ENCODE measurements around the gene LRMDA. TPM values are rescaled to one million over a fixed set of nuclear protein-coding genes. Genes with fewer than 3 reads are reported as not detected.
A peak's percentile ranks its signal among the peaks of the same experiment; 100 is the strongest.

Gene LRMDA
- total and polyA plus RNA-seq, 2 of the 13 experiments (the other 11 are each of a cell fraction or from before 2014, with no cell fraction given) = 13.4 to 22.0 TPM

DNA sequence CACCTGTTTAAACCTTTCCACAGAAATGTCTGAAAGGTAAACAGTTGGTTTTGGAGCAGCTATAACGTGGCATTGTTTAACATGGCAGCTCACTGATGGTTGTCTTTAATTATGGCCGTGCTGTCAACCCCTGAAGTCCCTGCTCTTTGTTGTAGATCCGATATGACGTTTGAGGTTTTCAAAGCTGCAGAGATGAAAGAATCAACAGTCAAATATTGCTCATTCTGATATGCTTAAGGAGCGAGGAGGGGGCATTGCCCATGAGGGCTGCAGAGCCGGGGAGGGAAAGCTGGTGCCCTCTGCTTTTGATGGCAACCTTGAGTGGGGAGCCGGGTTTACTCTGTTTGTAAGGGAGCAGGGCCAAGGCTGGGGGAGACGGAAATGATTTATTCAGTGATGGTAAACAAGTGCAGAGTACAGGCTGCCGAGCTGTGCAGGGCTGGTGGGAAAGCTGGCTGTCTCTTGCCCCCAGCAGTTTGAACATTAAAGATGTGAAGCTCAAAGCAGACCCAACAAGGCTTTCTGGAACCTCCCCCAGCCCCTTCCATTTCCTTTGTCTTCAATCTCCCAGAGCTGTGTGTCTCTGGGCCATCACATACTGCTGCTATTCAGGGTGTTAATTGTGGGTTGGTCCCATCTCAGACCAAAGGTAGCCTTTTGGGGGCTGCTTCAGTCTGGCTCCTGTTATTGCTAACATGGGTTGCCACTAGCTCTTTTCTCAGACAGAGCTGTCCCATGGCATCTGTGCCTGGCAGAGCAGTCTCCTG is 345.5 kb downstream of the LRMDA start (continued):
- TF ChIP-seq, protein P1, sequence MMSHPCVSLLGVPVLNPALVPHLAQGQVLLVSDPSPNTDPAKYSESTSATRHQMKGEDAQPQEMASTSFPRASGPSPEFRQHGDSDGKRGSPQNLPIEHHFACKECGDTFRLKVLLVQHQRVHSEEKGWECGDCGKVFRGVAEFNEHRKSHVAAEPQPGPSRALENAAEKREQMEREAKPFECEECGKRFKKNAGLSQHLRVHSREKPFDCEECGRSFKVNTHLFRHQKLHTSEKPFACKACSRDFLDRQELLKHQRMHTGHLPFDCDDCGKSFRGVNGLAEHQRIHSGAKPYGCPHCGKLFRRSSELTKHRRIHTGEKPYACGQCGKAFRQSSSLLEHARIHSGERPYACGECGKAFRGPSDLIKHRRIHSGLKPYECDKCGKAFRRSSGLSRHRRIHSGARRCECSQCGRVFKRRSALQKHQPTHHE (CRISPR knock-in tag; IDR thresholded peaks at IDR 0.05; ENCODE audit: borderline replicate concordance) = no peak
- TF ChIP-seq FOXP1 (IDR thresholded peaks at IDR 0.05) (0 out of 2 replicates have a peak, but pooled peaks have one; percentile 53), FOXP1 (CRISPR knock-in tag; IDR thresholded peaks at IDR 0.05) (peak; percentile 84), JDP2 (CRISPR knock-in tag; IDR thresholded peaks at IDR 0.05; ENCODE audit: borderline replicate concordance) (no peak), ZNF569 (CRISPR knock-in tag; IDR thresholded peaks at IDR 0.05; ENCODE audit: borderline replicate concordance) (no peak), RBM22 (optimal IDR thresholded peaks at IDR 0.05; ENCODE audit: low read length) (no peak), SAP130 (CRISPR knock-in tag; IDR thresholded peaks at IDR 0.05; ENCODE audit: low read depth) (peak; percentile 60), FOXC1 (CRISPR knock-in tag; IDR thresholded peaks at IDR 0.05; ENCODE audit: borderline replicate concordance) (peak; percentile 20; the same call in 1 of the 2 replicates), KDM2A (CRISPR knock-in tag; IDR thresholded peaks at IDR 0.05; ENCODE audit: borderline replicate concordance, low read depth) (peak; percentile 42), KLF6 (CRISPR knock-in tag; IDR thresholded peaks at IDR 0.05) (peak; percentile 21; the same call in 1 of the 2 replicates)
- TF ChIP-seq, protein P2, sequence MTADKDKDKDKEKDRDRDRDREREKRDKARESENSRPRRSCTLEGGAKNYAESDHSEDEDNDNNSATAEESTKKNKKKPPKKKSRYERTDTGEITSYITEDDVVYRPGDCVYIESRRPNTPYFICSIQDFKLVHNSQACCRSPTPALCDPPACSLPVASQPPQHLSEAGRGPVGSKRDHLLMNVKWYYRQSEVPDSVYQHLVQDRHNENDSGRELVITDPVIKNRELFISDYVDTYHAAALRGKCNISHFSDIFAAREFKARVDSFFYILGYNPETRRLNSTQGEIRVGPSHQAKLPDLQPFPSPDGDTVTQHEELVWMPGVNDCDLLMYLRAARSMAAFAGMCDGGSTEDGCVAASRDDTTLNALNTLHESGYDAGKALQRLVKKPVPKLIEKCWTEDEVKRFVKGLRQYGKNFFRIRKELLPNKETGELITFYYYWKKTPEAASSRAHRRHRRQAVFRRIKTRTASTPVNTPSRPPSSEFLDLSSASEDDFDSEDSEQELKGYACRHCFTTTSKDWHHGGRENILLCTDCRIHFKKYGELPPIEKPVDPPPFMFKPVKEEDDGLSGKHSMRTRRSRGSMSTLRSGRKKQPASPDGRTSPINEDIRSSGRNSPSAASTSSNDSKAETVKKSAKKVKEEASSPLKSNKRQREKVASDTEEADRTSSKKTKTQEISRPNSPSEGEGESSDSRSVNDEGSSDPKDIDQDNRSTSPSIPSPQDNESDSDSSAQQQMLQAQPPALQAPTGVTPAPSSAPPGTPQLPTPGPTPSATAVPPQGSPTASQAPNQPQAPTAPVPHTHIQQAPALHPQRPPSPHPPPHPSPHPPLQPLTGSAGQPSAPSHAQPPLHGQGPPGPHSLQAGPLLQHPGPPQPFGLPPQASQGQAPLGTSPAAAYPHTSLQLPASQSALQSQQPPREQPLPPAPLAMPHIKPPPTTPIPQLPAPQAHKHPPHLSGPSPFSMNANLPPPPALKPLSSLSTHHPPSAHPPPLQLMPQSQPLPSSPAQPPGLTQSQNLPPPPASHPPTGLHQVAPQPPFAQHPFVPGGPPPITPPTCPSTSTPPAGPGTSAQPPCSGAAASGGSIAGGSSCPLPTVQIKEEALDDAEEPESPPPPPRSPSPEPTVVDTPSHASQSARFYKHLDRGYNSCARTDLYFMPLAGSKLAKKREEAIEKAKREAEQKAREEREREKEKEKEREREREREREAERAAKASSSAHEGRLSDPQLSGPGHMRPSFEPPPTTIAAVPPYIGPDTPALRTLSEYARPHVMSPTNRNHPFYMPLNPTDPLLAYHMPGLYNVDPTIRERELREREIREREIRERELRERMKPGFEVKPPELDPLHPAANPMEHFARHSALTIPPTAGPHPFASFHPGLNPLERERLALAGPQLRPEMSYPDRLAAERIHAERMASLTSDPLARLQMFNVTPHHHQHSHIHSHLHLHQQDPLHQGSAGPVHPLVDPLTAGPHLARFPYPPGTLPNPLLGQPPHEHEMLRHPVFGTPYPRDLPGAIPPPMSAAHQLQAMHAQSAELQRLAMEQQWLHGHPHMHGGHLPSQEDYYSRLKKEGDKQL (CRISPR knock-in tag; IDR thresholded peaks at IDR 0.05; ENCODE audit: low read depth) = peak; percentile 90; the same call in 1 of the 2 replicates
- TF ChIP-seq, protein P3, sequence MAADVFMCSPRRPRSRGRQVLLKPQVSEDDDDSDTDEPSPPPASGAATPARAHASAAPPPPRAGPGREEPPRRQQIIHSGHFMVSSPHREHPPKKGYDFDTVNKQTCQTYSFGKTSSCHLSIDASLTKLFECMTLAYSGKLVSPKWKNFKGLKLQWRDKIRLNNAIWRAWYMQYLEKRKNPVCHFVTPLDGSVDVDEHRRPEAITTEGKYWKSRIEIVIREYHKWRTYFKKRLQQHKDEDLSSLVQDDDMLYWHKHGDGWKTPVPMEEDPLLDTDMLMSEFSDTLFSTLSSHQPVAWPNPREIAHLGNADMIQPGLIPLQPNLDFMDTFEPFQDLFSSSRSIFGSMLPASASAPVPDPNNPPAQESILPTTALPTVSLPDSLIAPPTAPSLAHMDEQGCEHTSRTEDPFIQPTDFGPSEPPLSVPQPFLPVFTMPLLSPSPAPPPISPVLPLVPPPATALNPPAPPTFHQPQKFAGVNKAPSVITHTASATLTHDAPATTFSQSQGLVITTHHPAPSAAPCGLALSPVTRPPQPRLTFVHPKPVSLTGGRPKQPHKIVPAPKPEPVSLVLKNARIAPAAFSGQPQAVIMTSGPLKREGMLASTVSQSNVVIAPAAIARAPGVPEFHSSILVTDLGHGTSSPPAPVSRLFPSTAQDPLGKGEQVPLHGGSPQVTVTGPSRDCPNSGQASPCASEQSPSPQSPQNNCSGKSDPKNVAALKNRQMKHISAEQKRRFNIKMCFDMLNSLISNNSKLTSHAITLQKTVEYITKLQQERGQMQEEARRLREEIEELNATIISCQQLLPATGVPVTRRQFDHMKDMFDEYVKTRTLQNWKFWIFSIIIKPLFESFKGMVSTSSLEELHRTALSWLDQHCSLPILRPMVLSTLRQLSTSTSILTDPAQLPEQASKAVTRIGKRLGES (CRISPR knock-in tag; IDR thresholded peaks at IDR 0.05; ENCODE audit: borderline replicate concordance) = no peak
- TF ChIP-seq, protein P4, sequence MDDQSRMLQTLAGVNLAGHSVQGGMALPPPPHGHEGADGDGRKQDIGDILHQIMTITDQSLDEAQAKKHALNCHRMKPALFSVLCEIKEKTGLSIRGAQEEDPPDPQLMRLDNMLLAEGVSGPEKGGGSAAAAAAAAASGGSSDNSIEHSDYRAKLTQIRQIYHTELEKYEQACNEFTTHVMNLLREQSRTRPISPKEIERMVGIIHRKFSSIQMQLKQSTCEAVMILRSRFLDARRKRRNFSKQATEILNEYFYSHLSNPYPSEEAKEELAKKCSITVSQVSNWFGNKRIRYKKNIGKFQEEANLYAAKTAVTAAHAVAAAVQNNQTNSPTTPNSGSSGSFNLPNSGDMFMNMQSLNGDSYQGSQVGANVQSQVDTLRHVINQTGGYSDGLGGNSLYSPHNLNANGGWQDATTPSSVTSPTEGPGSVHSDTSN (CRISPR knock-in tag; IDR thresholded peaks at IDR 0.05; ENCODE audit: borderline replicate concordance) = no peak
- TF ChIP-seq, protein P5, sequence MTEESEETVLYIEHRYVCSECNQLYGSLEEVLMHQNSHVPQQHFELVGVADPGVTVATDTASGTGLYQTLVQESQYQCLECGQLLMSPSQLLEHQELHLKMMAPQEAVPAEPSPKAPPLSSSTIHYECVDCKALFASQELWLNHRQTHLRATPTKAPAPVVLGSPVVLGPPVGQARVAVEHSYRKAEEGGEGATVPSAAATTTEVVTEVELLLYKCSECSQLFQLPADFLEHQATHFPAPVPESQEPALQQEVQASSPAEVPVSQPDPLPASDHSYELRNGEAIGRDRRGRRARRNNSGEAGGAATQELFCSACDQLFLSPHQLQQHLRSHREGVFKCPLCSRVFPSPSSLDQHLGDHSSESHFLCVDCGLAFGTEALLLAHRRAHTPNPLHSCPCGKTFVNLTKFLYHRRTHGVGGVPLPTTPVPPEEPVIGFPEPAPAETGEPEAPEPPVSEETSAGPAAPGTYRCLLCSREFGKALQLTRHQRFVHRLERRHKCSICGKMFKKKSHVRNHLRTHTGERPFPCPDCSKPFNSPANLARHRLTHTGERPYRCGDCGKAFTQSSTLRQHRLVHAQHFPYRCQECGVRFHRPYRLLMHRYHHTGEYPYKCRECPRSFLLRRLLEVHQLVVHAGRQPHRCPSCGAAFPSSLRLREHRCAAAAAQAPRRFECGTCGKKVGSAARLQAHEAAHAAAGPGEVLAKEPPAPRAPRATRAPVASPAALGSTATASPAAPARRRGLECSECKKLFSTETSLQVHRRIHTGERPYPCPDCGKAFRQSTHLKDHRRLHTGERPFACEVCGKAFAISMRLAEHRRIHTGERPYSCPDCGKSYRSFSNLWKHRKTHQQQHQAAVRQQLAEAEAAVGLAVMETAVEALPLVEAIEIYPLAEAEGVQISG (CRISPR knock-in tag; IDR thresholded peaks at IDR 0.05) = peak; percentile 71

All from HepG2 (cell line).